ENCODE data around the gene TMEM235.

TMEM235 gene

DNA sequence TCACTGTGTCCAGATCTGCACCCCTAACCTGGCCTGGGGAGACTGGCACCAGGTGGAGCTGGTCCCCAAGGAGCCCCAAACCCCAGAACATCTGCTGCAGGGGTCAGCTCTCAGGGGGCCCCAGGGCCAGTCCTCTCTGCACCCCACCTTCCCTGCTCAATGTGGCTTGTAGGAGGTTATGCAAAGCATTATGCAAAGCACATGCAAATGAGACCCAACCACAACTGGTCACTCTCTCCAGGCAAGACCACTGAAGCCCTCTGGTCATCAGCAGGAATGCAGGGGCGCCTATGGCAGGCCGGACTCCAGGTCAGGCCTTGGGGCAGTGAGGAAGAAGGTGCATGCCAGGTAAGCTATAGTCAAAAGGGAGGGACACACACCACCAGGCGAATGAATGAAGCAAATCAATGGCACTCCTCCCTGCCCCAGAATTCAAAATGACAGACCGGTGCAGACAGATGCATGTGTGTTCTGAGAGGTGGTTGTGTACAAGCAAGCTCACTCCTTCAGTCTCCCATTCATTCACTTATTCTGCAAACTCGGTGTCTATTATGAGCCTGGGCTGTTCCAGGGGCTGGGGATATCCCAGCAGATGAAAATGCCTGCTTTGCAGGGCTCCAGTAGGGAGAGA lies 48.0 kb downstream of the TMEM235 start:
- TF ChIP-seq, protein P1, sequence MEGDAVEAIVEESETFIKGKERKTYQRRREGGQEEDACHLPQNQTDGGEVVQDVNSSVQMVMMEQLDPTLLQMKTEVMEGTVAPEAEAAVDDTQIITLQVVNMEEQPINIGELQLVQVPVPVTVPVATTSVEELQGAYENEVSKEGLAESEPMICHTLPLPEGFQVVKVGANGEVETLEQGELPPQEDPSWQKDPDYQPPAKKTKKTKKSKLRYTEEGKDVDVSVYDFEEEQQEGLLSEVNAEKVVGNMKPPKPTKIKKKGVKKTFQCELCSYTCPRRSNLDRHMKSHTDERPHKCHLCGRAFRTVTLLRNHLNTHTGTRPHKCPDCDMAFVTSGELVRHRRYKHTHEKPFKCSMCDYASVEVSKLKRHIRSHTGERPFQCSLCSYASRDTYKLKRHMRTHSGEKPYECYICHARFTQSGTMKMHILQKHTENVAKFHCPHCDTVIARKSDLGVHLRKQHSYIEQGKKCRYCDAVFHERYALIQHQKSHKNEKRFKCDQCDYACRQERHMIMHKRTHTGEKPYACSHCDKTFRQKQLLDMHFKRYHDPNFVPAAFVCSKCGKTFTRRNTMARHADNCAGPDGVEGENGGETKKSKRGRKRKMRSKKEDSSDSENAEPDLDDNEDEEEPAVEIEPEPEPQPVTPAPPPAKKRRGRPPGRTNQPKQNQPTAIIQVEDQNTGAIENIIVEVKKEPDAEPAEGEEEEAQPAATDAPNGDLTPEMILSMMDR (IDR thresholded peaks at IDR 0.05; ENCODE audit: extremely low read depth, insufficient read depth, missing control alignments) = no peak
- in situ Hi-C loops (cut with MboI; ENCODE audit: low pct_unique_long_range_greater_than_20kb, low sequenced_read_pairs, unreplicated experiment) = no loop called here
- DNase-seq (ENCODE audit: low spot score) = no peak

DNA sequence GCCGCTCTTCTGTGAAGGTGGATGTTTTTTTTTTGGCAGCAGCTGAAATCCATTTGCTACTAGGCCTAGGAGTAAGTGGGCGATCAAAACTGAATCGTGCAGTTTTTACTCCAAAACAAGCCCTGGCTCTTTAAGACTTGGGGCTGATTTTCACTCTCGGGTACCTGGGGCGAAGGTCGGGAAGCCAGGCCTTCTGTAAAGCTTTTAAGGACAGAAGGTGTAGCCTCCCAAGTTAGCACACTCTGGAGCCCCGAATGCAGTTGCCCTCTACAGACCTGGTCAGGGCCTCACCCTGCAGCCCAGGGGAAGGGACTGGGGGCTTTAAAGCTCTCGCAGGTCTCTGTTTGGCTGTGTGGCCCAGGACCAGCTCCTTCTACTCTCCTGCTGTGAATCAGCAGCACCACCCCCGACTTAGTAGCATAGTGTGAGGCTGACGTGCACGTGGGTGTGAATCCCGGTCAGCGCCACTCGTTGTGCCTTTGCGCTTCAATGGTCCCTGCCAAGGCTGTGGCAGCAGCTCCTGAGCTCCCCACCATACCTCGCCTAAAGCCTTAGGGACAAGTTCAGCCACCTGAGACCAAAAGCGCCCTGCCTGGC lies 49.9 kb downstream of the TMEM235 start:
- in situ Hi-C loops (cut with MboI; ENCODE audit: low pct_unique_long_range_greater_than_20kb, low sequenced_read_pairs, unreplicated experiment) = no loop called here
- DNase-seq (ENCODE audit: low spot score) = no peak
- TF ChIP-seq, protein P1 (IDR thresholded peaks at IDR 0.05; ENCODE audit: extremely low read depth, insufficient read depth, missing control alignments) = no peak

DNA sequence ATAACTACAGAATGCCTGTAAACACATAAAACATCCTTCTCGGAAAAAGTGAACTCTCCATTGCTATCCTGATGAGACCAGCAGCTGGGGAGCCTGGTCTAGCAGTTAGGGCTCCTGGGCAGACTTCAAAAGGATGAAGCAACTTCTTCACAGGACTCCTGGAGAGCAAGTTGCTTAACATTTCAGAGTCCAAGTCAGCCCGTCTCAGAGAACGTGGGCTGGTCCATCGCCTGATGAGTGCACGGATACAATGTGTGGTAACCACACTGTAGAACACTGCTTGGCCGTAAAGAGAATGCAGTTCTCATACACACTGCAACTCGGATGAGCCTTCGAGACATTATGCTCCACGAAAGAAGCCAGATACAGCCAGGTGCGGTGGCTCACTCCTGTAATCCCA lies 52.7 kb downstream of the TMEM235 start:
- TF ChIP-seq, protein P1 (IDR thresholded peaks at IDR 0.05; ENCODE audit: extremely low read depth, insufficient read depth, missing control alignments) = no peak
- DNase-seq (ENCODE audit: low spot score) = no peak
- in situ Hi-C loops (cut with MboI; ENCODE audit: low pct_unique_long_range_greater_than_20kb, low sequenced_read_pairs, unreplicated experiment) = no loop called here

DNA sequence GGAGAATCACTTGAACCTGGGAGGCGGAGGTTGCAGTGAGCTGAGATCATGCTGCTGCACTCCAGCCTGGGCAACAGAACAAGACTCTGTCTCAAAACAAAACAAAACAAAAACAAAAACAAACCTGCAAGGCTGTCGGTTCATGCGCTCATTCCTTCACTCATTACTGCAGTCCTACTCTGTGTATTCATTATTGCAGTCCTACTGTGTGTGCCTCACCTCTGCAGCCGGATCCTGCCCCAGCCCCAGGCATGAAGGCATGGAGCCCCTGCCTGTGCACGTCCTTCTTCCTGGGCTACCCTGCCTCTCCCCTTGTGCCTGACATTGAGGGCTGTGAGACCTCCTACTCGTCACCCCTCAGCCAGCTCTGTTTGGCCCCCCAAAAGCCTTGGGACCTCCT lies 57.6 kb downstream of the TMEM235 start:
- TF ChIP-seq, protein P1 (IDR thresholded peaks at IDR 0.05; ENCODE audit: extremely low read depth, insufficient read depth, missing control alignments) = peak; percentile 3
- in situ Hi-C loops (cut with MboI; ENCODE audit: low pct_unique_long_range_greater_than_20kb, low sequenced_read_pairs, unreplicated experiment) = loop anchor here (5.0 kb wide), 1 partner anchor 133 kb away; no protein-coding TSS in a partner anchor
- no peak for DNase-seq (ENCODE audit: low spot score)

DNA sequence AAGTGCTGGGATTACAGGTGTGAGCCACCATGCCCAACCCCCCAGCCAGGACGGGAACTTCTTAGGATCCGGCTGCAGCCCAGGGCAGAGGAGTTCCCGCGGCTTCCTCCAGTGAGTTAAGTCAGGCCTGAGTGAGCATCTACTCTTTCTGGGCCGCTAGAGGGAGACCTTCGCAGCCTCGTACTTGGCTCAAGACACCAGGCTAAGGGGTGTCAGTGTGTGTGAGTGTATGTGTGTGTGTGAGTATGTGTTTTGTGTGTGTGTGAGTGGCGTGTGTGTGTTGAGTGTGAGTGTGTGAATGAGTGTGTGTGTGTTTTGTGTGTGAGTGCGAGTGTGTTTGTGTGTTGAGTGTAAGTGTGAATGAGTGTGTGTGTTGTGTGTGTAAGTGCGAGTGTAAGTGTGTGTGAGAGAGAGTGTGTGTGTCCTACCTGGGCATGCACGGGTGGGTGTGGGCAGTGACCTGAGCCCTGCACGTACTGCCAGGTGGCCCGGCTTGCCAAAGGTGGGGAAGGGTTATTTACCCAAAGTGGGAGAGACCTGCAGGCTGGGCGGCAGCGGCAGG lies 58.5 kb downstream of the TMEM235 start:
- DNase-seq (ENCODE audit: low spot score) = peak; percentile 80
- TF ChIP-seq, protein P1 (IDR thresholded peaks at IDR 0.05; ENCODE audit: extremely low read depth, insufficient read depth, missing control alignments) = peak; percentile 89
- in situ Hi-C loops (cut with MboI; ENCODE audit: low pct_unique_long_range_greater_than_20kb, low sequenced_read_pairs, unreplicated experiment) = loop anchor here (5.0 kb wide), 1 partner anchor 132 kb away; no protein-coding TSS in a partner anchor

Data from GM13977 (cell line).